ENCODE data around the gene FRMPD1. TPM values are rescaled to one million over a fixed set of nuclear protein-coding genes. Genes with fewer than 3 reads are reported as not detected.

Gene FRMPD1
- total RNA-seq, 1 donor = not detected

GRCh38 chr9:37719526-37719925 is 68.8 kb downstream of the FRMPD1 start:
- H3K27me3 ChIP-seq (ENCODE audit: insufficient read depth, low read length) = no peaks in the 10 kb centered on the region

GRCh38 chr9:37727013-37727412 is 76.3 kb downstream of the FRMPD1 start:
- H3K9me3 ChIP-seq (ENCODE audit: low read depth, low read length) = no peaks in the 10 kb centered on the region
- no peak overlapping the region for H3K4me3 ChIP-seq (ENCODE audit: low read length)
- no peaks in the 10 kb centered on the region for H3K27me3 ChIP-seq (ENCODE audit: insufficient read depth, low read length)
- H3K4me1 ChIP-seq (ENCODE audit: insufficient read depth, low read length) = no peaks in the 10 kb centered on the region

More at GRCh38 chr9:37719526-37719925, 68.8 kb downstream of the FRMPD1 start:
- H3K4me1 ChIP-seq (ENCODE audit: insufficient read depth, low read length) = no peaks in the 10 kb centered on the region
- H3K9me3 ChIP-seq (ENCODE audit: low read depth, low read length) = no peaks in the 10 kb centered on the region
- H3K4me3 ChIP-seq (ENCODE audit: low read length) = no peak overlapping the region

- no peaks in the 10 kb centered on the region for H3K27me3 ChIP-seq (ENCODE audit: insufficient read depth, low read length)
- H3K9me3 ChIP-seq (ENCODE audit: low read depth, low read length) = no peaks in the 10 kb centered on the region
- no peak overlapping the region for H3K4me3 ChIP-seq (ENCODE audit: low read length)
- no peaks in the 10 kb centered on the region for H3K4me1 ChIP-seq (ENCODE audit: insufficient read depth, low read length)
Measured at GRCh38 chr9:37729499-37729898, 78.7 kb downstream of the FRMPD1 start.

- Histone ChIP-seq H3K9me3 (ENCODE audit: low read depth, low read length) (no peaks in the 10 kb centered on the region), H3K4me3 (ENCODE audit: low read length) (no peak overlapping the region), H3K27me3 (ENCODE audit: insufficient read depth, low read length) (no peaks in the 10 kb centered on the region), H3K4me1 (ENCODE audit: insufficient read depth, low read length) (no peaks in the 10 kb centered on the region)
Measured at GRCh38 chr9:37730256-37730655, 79.5 kb downstream of the FRMPD1 start.

GRCh38 chr9:37730839-37731238 is 80.1 kb downstream of the FRMPD1 start:
- no peaks in the 10 kb centered on the region for H3K27me3 ChIP-seq (ENCODE audit: insufficient read depth, low read length)
- no peaks in the 10 kb centered on the region for H3K9me3 ChIP-seq (ENCODE audit: low read depth, low read length)
- H3K4me1 ChIP-seq (ENCODE audit: insufficient read depth, low read length) = no peaks in the 10 kb centered on the region
- no peak overlapping the region for H3K4me3 ChIP-seq (ENCODE audit: low read length)

- no peaks in the 10 kb centered on the region for H3K27me3 ChIP-seq (ENCODE audit: insufficient read depth, low read length)
- H3K4me3 ChIP-seq (ENCODE audit: low read length) = no peak overlapping the region
- no peaks in the 10 kb centered on the region for H3K9me3 ChIP-seq (ENCODE audit: low read depth, low read length)
- H3K4me1 ChIP-seq (ENCODE audit: insufficient read depth, low read length) = no peaks in the 10 kb centered on the region
Measured at GRCh38 chr9:37732086-37732741, 81.5 kb downstream of the FRMPD1 start.

- Histone ChIP-seq H3K27me3 (ENCODE audit: insufficient read depth, low read length) (no peaks in the 10 kb centered on the region), H3K4me1 (ENCODE audit: insufficient read depth, low read length) (no peaks in the 10 kb centered on the region), H3K9me3 (ENCODE audit: low read depth, low read length) (no peaks in the 10 kb centered on the region), H3K4me3 (ENCODE audit: low read length) (no peak overlapping the region)
Measured at GRCh38 chr9:37732952-37733351, 82.2 kb downstream of the FRMPD1 start.

GRCh38 chr9:37739222-37739621 is 88.5 kb downstream of the FRMPD1 start:
- Histone ChIP-seq H3K4me1 (ENCODE audit: insufficient read depth, low read length) (no peaks in the 10 kb centered on the region), H3K9me3 (ENCODE audit: low read depth, low read length) (no peaks in the 10 kb centered on the region), H3K4me3 (ENCODE audit: low read length) (no peak overlapping the region), H3K27me3 (ENCODE audit: insufficient read depth, low read length) (no peaks in the 10 kb centered on the region)

GRCh38 chr9:37740128-37740527 is 89.4 kb downstream of the FRMPD1 start:
- Histone ChIP-seq H3K4me1 (ENCODE audit: insufficient read depth, low read length) (no peaks in the 10 kb centered on the region), H3K4me3 (ENCODE audit: low read length) (no peak overlapping the region), H3K9me3 (ENCODE audit: low read depth, low read length) (no peaks in the 10 kb centered on the region), H3K27me3 (ENCODE audit: insufficient read depth, low read length) (no peaks in the 10 kb centered on the region)

- Histone ChIP-seq H3K4me1 (ENCODE audit: insufficient read depth, low read length) (no peaks in the 10 kb centered on the region), H3K9me3 (ENCODE audit: low read depth, low read length) (no peaks in the 10 kb centered on the region), H3K4me3 (ENCODE audit: low read length) (no peak overlapping the region), H3K27me3 (ENCODE audit: insufficient read depth, low read length) (no peaks in the 10 kb centered on the region)
Measured at GRCh38 chr9:37740631-37741328, 90.0 kb downstream of the FRMPD1 start.

- H3K4me1 ChIP-seq (ENCODE audit: insufficient read depth, low read length) = no peaks in the 10 kb centered on the region
- H3K9me3 ChIP-seq (ENCODE audit: low read depth, low read length) = no peaks in the 10 kb centered on the region
- H3K4me3 ChIP-seq (ENCODE audit: low read length) = no peak overlapping the region
- H3K27me3 ChIP-seq (ENCODE audit: insufficient read depth, low read length) = no peaks in the 10 kb centered on the region
Measured at GRCh38 chr9:37745970-37746369, 95.2 kb downstream of the FRMPD1 start.

- Histone ChIP-seq H3K27me3 (ENCODE audit: insufficient read depth, low read length) (no peaks in the 10 kb centered on the region), H3K9me3 (ENCODE audit: low read depth, low read length) (no peaks in the 10 kb centered on the region), H3K4me3 (ENCODE audit: low read length) (no peak overlapping the region), H3K4me1 (ENCODE audit: insufficient read depth, low read length) (no peaks in the 10 kb centered on the region)
Measured at GRCh38 chr9:37746448-37747270, 95.9 kb downstream of the FRMPD1 start.

- Histone ChIP-seq H3K9me3 (ENCODE audit: low read depth, low read length) (no peaks in the 10 kb centered on the region), H3K4me3 (ENCODE audit: low read length) (no peak overlapping the region)
Measured at GRCh38 chr9:37747271-37747753, 96.6 kb downstream of the FRMPD1 start.

GRCh38 chr9:37749129-37749528 is 98.4 kb downstream of the FRMPD1 start:
- Histone ChIP-seq H3K9me3 (ENCODE audit: low read depth, low read length) (no peaks in the 10 kb centered on the region), H3K27me3 (ENCODE audit: insufficient read depth, low read length) (no peaks in the 10 kb centered on the region), H3K4me1 (ENCODE audit: insufficient read depth, low read length) (peaks cover 7% of the 10 kb centered on the region), H3K4me3 (ENCODE audit: low read length) (no peak overlapping the region)

More at GRCh38 chr9:37747271-37747753, 96.6 kb downstream of the FRMPD1 start:
- H3K4me1 ChIP-seq (ENCODE audit: insufficient read depth, low read length) = no peaks in the 10 kb centered on the region
- H3K27me3 ChIP-seq (ENCODE audit: insufficient read depth, low read length) = no peaks in the 10 kb centered on the region

- H3K27me3 ChIP-seq (ENCODE audit: insufficient read depth, low read length) = no peaks in the 10 kb centered on the region
- H3K4me1 ChIP-seq (ENCODE audit: insufficient read depth, low read length) = peaks cover 22% of the 10 kb centered on the region
- no peak overlapping the region for H3K4me3 ChIP-seq (ENCODE audit: low read length)
- H3K9me3 ChIP-seq (ENCODE audit: low read depth, low read length) = no peaks in the 10 kb centered on the region
Measured at GRCh38 chr9:37751186-37751585, 100.4 kb downstream of the FRMPD1 start.

Data from mononuclear cell (primary cell).